Esophagus muscularis mucosa (tissue), 4 donors: Measurements from ENCODE around the gene GORASP1.

ENCODE experiments used
- CTCF ChIP-seq, 3 experiments: fragments of 200-600 bp in 2 of 3; fragments of 450-650 bp in 1 of 3; sonication (generic) in 2 of 3; IDR thresholded peaks; one replicate each; pipeline ENCODE4 v1.5.1; 2017 to 2019; ENCODE audit warnings: antibody characterized with exemption in 3 of 3, mild to moderate bottlenecking in 2 of 3, moderate library complexity in 1 of 3
- EP300 ChIP-seq: sonication (generic); formaldehyde crosslinking; IDR thresholded peaks from one replicate; pipeline ENCODE4 v1.6.1; 2017; ENCODE audit warnings: antibody characterized with exemption
- POLR2A ChIP-seq: fragments of 450-650 bp; IDR thresholded peaks from one replicate; pipeline ENCODE4 v1.6.1; 2017; ENCODE audit warnings: antibody characterized with exemption, moderate library complexity, mild to moderate bottlenecking, low read depth
- POLR2AphosphoS5 ChIP-seq, 2 donors: sonication (generic); formaldehyde crosslinking; IDR thresholded peaks; one replicate each; pipeline ENCODE4 v1.6.1; 2017; ENCODE audit warnings: antibody characterized with exemption in 2 of 2

- TF ChIP-seq POLR2A: no peak
- TF ChIP-seq CTCF (IDR thresholded peaks at IDR 0.05): no peak
- no peak for TF ChIP-seq EP300
- TF ChIP-seq POLR2AphosphoS5 (IDR thresholded peaks at IDR 0.05): no peak
These were observed 31.5 kb downstream of the GORASP1 start for GRCh38 chr3:39075910-39076309.
